H1 (cell line): Measurements from ENCODE around the gene MEF2C. TPM values are rescaled to one million over a fixed set of nuclear protein-coding genes. Genes with fewer than 3 reads are reported as not detected.

Experiments used
- CTCF ChIA-PET: fragments of 300-600 bp; sonication (Branson Sonifier 250); formaldehyde crosslinking; loops from one replicate; lab custom pipeline; 2021; ENCODE audit not compliant: partially characterized antibody; lab: Charles Lee
- POLR2A ChIA-PET: fragments of 300-600 bp; sonication (Branson Sonifier 250); formaldehyde crosslinking; loops from one replicate; lab custom pipeline; 2021; ENCODE audit warnings: inconsistent platforms; ENCODE audit not compliant: partially characterized antibody; lab: Charles Lee
- DNase-seq, 2 experiments: peaks; one replicate each; pipeline versions ENCODE4 v3.0.0 to v3.0.0-alpha.2; 2010 to 2022; ENCODE audit warnings: low spot score in 2 of 2, low read depth in 1 of 2, mixed read lengths in 1 of 2
- FAIRE-seq: peaks from 2 replicates; lab custom pipeline; 2011; peaks lifted over from hg19 to GRCh38; lab: Jason Lieb, UNC
- H2AFZ ChIP-seq: 2 replicates; pipeline ENCODE4 v1.8.1; 2012; ENCODE audit warnings: low read length, inconsistent platforms
- H2AK5ac ChIP-seq: 2 replicates; pipeline ENCODE4 v1.6.1; 2013; ENCODE audit warnings: low read depth, low read length
- H2BK120ac ChIP-seq: replicated peaks from 2 replicates; pipeline ENCODE3; 2013; ENCODE audit warnings: low read depth, low read length, inconsistent platforms
- H2BK12ac ChIP-seq: 2 replicates; pipeline ENCODE4 v1.6.1; 2013; ENCODE audit warnings: low read depth, low read length
- H2BK15ac ChIP-seq: 2 replicates; pipeline ENCODE4 v1.6.1; 2013; ENCODE audit warnings: low read length
- H2BK20ac ChIP-seq: 2 replicates; pipeline ENCODE4 v1.6.1; 2013; ENCODE audit warnings: low read length
- H2BK5ac ChIP-seq: 2 replicates; pipeline ENCODE4 v1.6.1; 2013; ENCODE audit warnings: low read depth, low read length
- H3K14ac ChIP-seq: 2 replicates; pipeline ENCODE4 v1.6.1; 2013; ENCODE audit warnings: inconsistent platforms; ENCODE audit not compliant: insufficient read length
- H3K18ac ChIP-seq: 2 replicates; pipeline ENCODE4 v1.6.1; 2013; ENCODE audit warnings: low read length; ENCODE audit errors: extremely low read depth
- H3K23ac ChIP-seq: 2 replicates; pipeline ENCODE4 v1.6.1; 2013; ENCODE audit warnings: inconsistent platforms; ENCODE audit not compliant: insufficient read length
- H3K23me2 ChIP-seq: 2 replicates; pipeline ENCODE4 v1.6.1; 2013; ENCODE audit warnings: low read depth, low read length
- H3K27ac ChIP-seq: 2 replicates; pipeline ENCODE4 v1.6.1; 2011; ENCODE audit warnings: low read depth, low read length, inconsistent platforms
- H3K27me3 ChIP-seq, 4 experiments: replicated peaks in 1 of 4; 1 replicate in 1 of 4; 2 replicates in 3 of 4; pipeline versions ENCODE4 v1.6.1 to v1.8.1; 2011 to 2013; ENCODE audit warnings: low read length in 3 of 4, mild to moderate bottlenecking in 3 of 4, inconsistent platforms in 2 of 4, mixed read lengths in 2 of 4, moderate library complexity in 1 of 4; ENCODE audit not compliant: control insufficient read depth in 3 of 4, insufficient read depth in 3 of 4; ENCODE audit errors: extremely low read depth in 1 of 4
- H3K36me3 ChIP-seq, 4 experiments: 2 replicates each; pipeline versions ENCODE4 v1.6.1 to v1.8.1; 2011 to 2013; ENCODE audit warnings: mild to moderate bottlenecking in 4 of 4, low read length in 3 of 4, moderate library complexity in 2 of 4, control low read depth in 1 of 4, inconsistent platforms in 1 of 4; ENCODE audit not compliant: insufficient read depth in 4 of 4, control insufficient read depth in 2 of 4
- H3K4ac ChIP-seq: replicated peaks from 2 replicates; pipeline ENCODE3; 2013; ENCODE audit warnings: low read length, low read depth, mixed read lengths, inconsistent platforms; ENCODE audit not compliant: insufficient read length
- H3K4me1 ChIP-seq, 4 experiments: replicated peaks in 1 of 4; 1 replicate in 1 of 4; 2 replicates in 3 of 4; pipeline versions ENCODE4 v1.6.1 to v1.8.1; 2011 to 2013; ENCODE audit warnings: low read length in 3 of 4, inconsistent platforms in 2 of 4, mixed read lengths in 1 of 4; ENCODE audit not compliant: insufficient read depth in 4 of 4, control insufficient read depth in 3 of 4
- H3K4me2 ChIP-seq, 2 experiments: 2 replicates each; pipeline versions ENCODE4 v1.6.1 to v1.8.1; 2011 to 2013; ENCODE audit warnings: low read depth in 2 of 2, low read length in 2 of 2, control low read depth in 1 of 2, inconsistent platforms in 1 of 2, mild to moderate bottlenecking in 1 of 2; ENCODE audit not compliant: insufficient read depth in 1 of 2
- H3K4me3 ChIP-seq, 4 experiments: fragments of 200-600, 300-600 bp in 1 of 4; sonication (generic), shearing (Covaris generic), sonication (Bioruptor Twin) in 1 of 4; 2 replicates each; pipeline versions ENCODE4 v1.5.1 to v1.8.1; 2011 to 2016; ENCODE audit warnings: low read length in 4 of 4, low read depth in 3 of 4, control low read depth in 2 of 4, inconsistent platforms in 2 of 4, mild to moderate bottlenecking in 2 of 4, mixed read lengths in 1 of 4, moderate library complexity in 1 of 4; ENCODE audit not compliant: insufficient read depth in 2 of 4; ENCODE audit errors: extremely low read depth in 1 of 4
- H3K56ac ChIP-seq: replicated peaks from 2 replicates; pipeline ENCODE3; 2013; ENCODE audit warnings: low read depth, mild to moderate bottlenecking, mixed read lengths, low read length, inconsistent platforms; ENCODE audit not compliant: insufficient read length
- H3K79me1 ChIP-seq: 2 replicates; pipeline ENCODE4 v1.6.1; 2013; ENCODE audit warnings: low read depth, low read length, control low read depth
- H3K79me2 ChIP-seq, 2 experiments: 2 replicates each; pipeline versions ENCODE4 v1.6.1 to v1.8.1; 2012 to 2013; ENCODE audit warnings: low read length in 2 of 2, mild to moderate bottlenecking in 2 of 2, inconsistent platforms in 1 of 2; ENCODE audit not compliant: insufficient read depth in 2 of 2, control insufficient read depth in 1 of 2
- H3K9ac ChIP-seq, 4 experiments: replicated peaks in 1 of 4; 1 replicate in 1 of 4; 2 replicates in 3 of 4; pipeline versions ENCODE4 v1.6.1 to v1.8.1; 2011 to 2013; ENCODE audit warnings: low read depth in 3 of 4, low read length in 3 of 4, control low read depth in 2 of 4, mild to moderate bottlenecking in 2 of 4, moderate library complexity in 2 of 4, inconsistent platforms in 1 of 4; ENCODE audit errors: extremely low read depth in 1 of 4
- H3K9me3 ChIP-seq, 2 experiments: 2 replicates each; pipeline versions ENCODE4 v1.6.1 to v1.8.1; 2012 to 2013; ENCODE audit warnings: mild to moderate bottlenecking in 2 of 2, moderate library complexity in 2 of 2, control low read depth in 1 of 2, inconsistent platforms in 1 of 2, low read depth in 1 of 2, low read length in 1 of 2, mixed read lengths in 1 of 2; ENCODE audit not compliant: insufficient read depth in 2 of 2
- H4K20me1 ChIP-seq, 2 experiments: replicated peaks in 1 of 2; 2 replicates each; pipeline versions ENCODE3 to v1.8.1; 2011 to 2013; ENCODE audit warnings: inconsistent platforms in 2 of 2, low read length in 2 of 2, mild to moderate bottlenecking in 1 of 2; ENCODE audit not compliant: insufficient read depth in 2 of 2, control insufficient read depth in 1 of 2
- H4K5ac ChIP-seq: 2 replicates; pipeline ENCODE4 v1.6.1; 2013; ENCODE audit warnings: low read length, low read depth, mixed read lengths, inconsistent platforms; ENCODE audit not compliant: insufficient read length
- H4K8ac ChIP-seq: 2 replicates; pipeline ENCODE4 v1.8.0; 2013; ENCODE audit warnings: mild to moderate bottlenecking, moderate library complexity, low read length, inconsistent platforms; ENCODE audit not compliant: insufficient read depth; ENCODE audit errors: extremely low read depth
- H4K91ac ChIP-seq: replicated peaks from 2 replicates; pipeline ENCODE3; 2013; ENCODE audit warnings: low read length, mixed read lengths, inconsistent platforms; ENCODE audit not compliant: insufficient read length
- GTF2F1 ChIP-seq: IDR thresholded peaks from 2 replicates; pipeline ENCODE4 v1.6.1; 2012; ENCODE audit warnings: low read depth, low read length, improper control_type of control experiment, borderline replicate concordance
- HDAC2 ChIP-seq, 2 experiments: fragments of 300-600 bp in 1 of 2; sonication (generic) in 1 of 2; IDR thresholded peaks; 2 replicates each; pipeline ENCODE4 v1.6.1; 2011 to 2012; ENCODE audit warnings: low read depth in 2 of 2, low read length in 2 of 2, mild to moderate bottlenecking in 2 of 2, moderate library complexity in 2 of 2, borderline replicate concordance in 1 of 2, inconsistent platforms in 1 of 2
- JUND ChIP-seq: IDR thresholded peaks from 2 replicates; pipeline ENCODE4 v1.6.1; 2011; ENCODE audit warnings: mild to moderate bottlenecking, improper control_type of control experiment, low read length
- KDM1A ChIP-seq: fragments of 200-600, 300-600 bp; sonication (generic); IDR thresholded peaks from 2 replicates; pipeline ENCODE4 v1.7.1; 2016; ENCODE audit warnings: mild to moderate bottlenecking, low read length, borderline replicate concordance
- NRF1 ChIP-seq: IDR thresholded peaks from 2 replicates; pipeline ENCODE4 v1.6.1; 2011; ENCODE audit warnings: mild to moderate bottlenecking, low read depth, low read length, improper control_type of control experiment
- PHF8 ChIP-seq: fragments of 200-600 bp; sonication (generic); conservative IDR thresholded peaks from 2 replicates; pipeline ENCODE4 v1.7.1; 2012; ENCODE audit warnings: low read depth, mild to moderate bottlenecking, inconsistent platforms, low read length, moderate library complexity
- RAD21 ChIP-seq, 2 experiments: IDR thresholded peaks in 1 of 2; conservative IDR thresholded peaks in 1 of 2; 2 replicates each; pipeline ENCODE4 v1.6.1; 2011; ENCODE audit warnings: low read depth in 2 of 2, low read length in 2 of 2, improper control_type of control experiment in 1 of 2, inconsistent platforms in 1 of 2, mild to moderate bottlenecking in 1 of 2, moderate library complexity in 1 of 2
- RBBP5 ChIP-seq: IDR thresholded peaks from 2 replicates; pipeline ENCODE4 v1.7.1; 2012; ENCODE audit warnings: low read depth, mild to moderate bottlenecking, inconsistent platforms, low read length, moderate library complexity, borderline replicate concordance
- SIN3A ChIP-seq, 2 experiments: IDR thresholded peaks in 1 of 2; conservative IDR thresholded peaks in 1 of 2; 2 replicates each; pipeline ENCODE4 v1.6.1; 2011 to 2012; ENCODE audit warnings: low read length in 2 of 2, improper control_type of control experiment in 1 of 2, low read depth in 1 of 2, mild to moderate bottlenecking in 1 of 2
- YY1 ChIP-seq: IDR thresholded peaks from 2 replicates; pipeline ENCODE4 v1.6.1; 2011; ENCODE audit warnings: low read depth, mild to moderate bottlenecking, low read length
- WGBS, 2 experiments: shearing (Covaris generic) in 1 of 2; methylation state at CpG; one replicate each; pipeline versions ENCODE4 v1.1.6 to v1.1.7; 2013 to 2015; ENCODE audit warnings: low lambda C conversion rate in 2 of 2, mixed read lengths in 2 of 2, inconsistent platforms in 1 of 2, low coverage in 1 of 2, missing lambda C conversion rate in 1 of 2; ENCODE audit not compliant: insufficient replicate concordance in 2 of 2, insufficient coverage in 1 of 2, insufficient read length in 1 of 2; ENCODE audit errors: extremely low coverage in 1 of 2, missing lambda C conversion rate in 1 of 2; 5-methylcytosine and 5-hydroxymethylcytosine counted together
- polyA plus RNA-seq, 7 experiments: library from polyadenylated mRNA; depleted of rRNA in 3 of 7; stranded (reverse) in 5 of 7; unstranded in 2 of 7; fragments of >200 nt in 5 of 7; fragments of 200-250 nt in 2 of 7; gene quantifications; 1 replicate in 5 of 7; 2 replicates in 1 of 7; 4 replicates in 1 of 7; pipeline versions ENCODE4 v1.2.1 to v1.2.3, GENCODE V29; 2011 to 2013; ENCODE audit warnings: missing spikeins in 2 of 7, mixed read lengths in 2 of 7
- total RNA-seq: library from RNA; stranded (reverse); fragmentation: NEBNext Ultra II Directional; extraction: Animal tissue kit (Norgen Biotek cat#: 25700); gene quantifications from 2 replicates; pipeline ENCODE4 v1.2.1, GENCODE V29; 2021

Gene MEF2C
- total and polyA plus RNA-seq, 2 of the 8 experiments (the other 6 are each of a cell fraction or from before 2014, with no cell fraction given): 0.59 to 0.99 TPM

DNA sequence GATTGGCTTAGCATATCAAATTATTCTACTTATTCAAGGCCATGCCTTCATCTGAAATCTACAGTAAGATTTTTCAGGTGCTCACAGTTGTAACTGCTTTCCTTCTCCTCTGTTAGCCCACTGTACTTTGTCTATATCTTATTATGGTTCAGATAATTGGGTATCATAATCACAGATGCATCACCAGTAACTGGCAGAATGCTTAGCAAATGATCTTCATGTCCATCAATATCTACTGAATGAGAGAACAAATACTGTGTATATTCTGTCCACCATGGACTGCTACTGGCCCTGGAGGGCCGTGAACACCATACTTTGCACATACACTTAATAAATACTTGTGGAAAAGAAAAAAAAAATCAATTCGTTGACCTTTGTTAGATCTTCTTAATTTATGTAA is 96.2 kb downstream of the MEF2C start:
- Histone ChIP-seq H4K20me1 (no peaks in the 10 kb centered on the region), H3K14ac (no peak overlapping the region), H3K4me1 (peaks cover 0 to 8% (median 2%) of the 10 kb centered on the region in 4 experiments; a peak in 3 of 7 replicates), H3K9me3 (no peaks in the 10 kb centered on the region), H3K4me3 (no peak overlapping the region), H3K4ac (no peak overlapping the region), H3K23me2 (no peaks in the 10 kb centered on the region), H3K18ac (no peak overlapping the region), H2BK12ac (no peak overlapping the region), H3K27ac (no peak overlapping the region), H2AK5ac (no peak overlapping the region), H4K8ac (no peak overlapping the region), H3K4me2 (no peak overlapping the region), H3K23ac (no peak overlapping the region), H4K5ac (no peak overlapping the region), H3K56ac (no peak overlapping the region), H3K79me2 (no peaks in the 10 kb centered on the region), H2BK5ac (no peak overlapping the region), H2BK20ac (no peak overlapping the region), H3K79me1 (no peaks in the 10 kb centered on the region), H3K36me3 (no peaks in the 10 kb centered on the region), H4K91ac (no peak overlapping the region), H3K9ac (no peak overlapping the region), H3K27me3 (no peaks in the 10 kb centered on the region), H2BK120ac (no peak overlapping the region), H2BK15ac (no peak overlapping the region), H2AFZ (no peak overlapping the region)
- CTCF ChIA-PET: interaction anchor here (0.6 to 0.7 kb wide), 2 partner anchors 106 to 264 kb away, joined by 3 read pairs; no protein-coding TSS in a partner anchor
- 73% methylated on average over 2 of the region's 2 CpGs; no CpG with 5 or more reads in 1 of the 2 experiments for WGBS, 2 experiments
- POLR2A ChIA-PET: no interaction called here
- no peak for DNase-seq
- TF ChIP-seq RAD21 (IDR thresholded peaks at IDR 0.05 in 1 of 2, conservative IDR thresholded peaks at IDR 0.05 in 1 of 2; ENCODE audit: low read depth in 2 of 2, low read length in 2 of 2) (no peak), PHF8 (no peak), JUND (no peak), RBBP5 (no peak), GTF2F1 (no peak), SIN3A (conservative IDR thresholded peaks at IDR 0.05 in 1 of 2, IDR thresholded peaks at IDR 0.05 in 1 of 2; ENCODE audit: low read depth in 1 of 2, low read length in 2 of 2) (no peak), HDAC2 (IDR thresholded peaks at IDR 0.05; ENCODE audit: borderline replicate concordance in 1 of 2, low read depth in 2 of 2, low read length in 2 of 2) (no peak), YY1 (no peak), KDM1A (no peak), NRF1 (no peak)
- FAIRE-seq: no peak
